PC-9 (cell line): ENCODE data around the gene IL16. TPM values are rescaled to one million over a fixed set of nuclear protein-coding genes. Genes with fewer than 3 reads are reported as not detected.

ENCODE experiments used
- BruUV-seq: library from RNA; stranded (reverse); fragments of 400-500 nt; replicated peaks from 2 replicates; lab custom pipeline; 2021; lab: Mats Ljungman, UMichigan
- CTCF ChIA-PET: fragments of 300-600 bp; sonication (Branson Sonifier 250); formaldehyde crosslinking; loops from one replicate; lab custom pipeline; 2022; ENCODE audit warnings: antibody characterized with exemption; lab: Charles Lee
- POLR2A ChIA-PET: fragments of 300-600 bp; sonication (Branson Sonifier 250); formaldehyde crosslinking; loops from one replicate; lab custom pipeline; 2022; ENCODE audit warnings: antibody characterized with exemption; ENCODE audit not compliant: unreplicated experiment; lab: Charles Lee
- DNase-seq, 2 experiments: peaks; one replicate each; pipeline versions ENCODE4 v3.0.0 to v3.0.0-alpha.2; 2015 to 2022; ENCODE audit warnings: mixed read lengths in 1 of 2
- H2AFZ ChIP-seq: fragments of 200-600 bp; sonication (generic); 2 replicates; pipeline ENCODE4 v1.8.1; 2017; ENCODE audit warnings: antibody characterized with exemption
- H3F3A ChIP-seq: fragments of 200-600 bp; sonication (generic); 2 replicates; pipeline ENCODE4 v1.8.1; 2017; ENCODE audit warnings: antibody characterized with exemption, mild to moderate bottlenecking, low read depth; ENCODE audit not compliant: insufficient read depth
- H3K27ac ChIP-seq: fragments of 200-600 bp; sonication (generic); 2 replicates; pipeline ENCODE4 v1.6.1; 2016; ENCODE audit warnings: mixed run types
- H3K27me3 ChIP-seq: fragments of 200-600 bp; sonication (generic); 2 replicates; pipeline ENCODE4 v1.6.1; 2016; ENCODE audit warnings: low read depth, mixed run types; ENCODE audit not compliant: insufficient read depth
- H3K36me3 ChIP-seq: fragments of 200-600 bp; sonication (generic); 2 replicates; pipeline ENCODE4 v1.6.1; 2016; ENCODE audit warnings: low read depth, mixed run types
- H3K4me1 ChIP-seq: fragments of 200-600 bp; sonication (generic); replicated peaks from 2 replicates; pipeline ENCODE4 v1.6.1; 2016; ENCODE audit warnings: mixed run types; ENCODE audit not compliant: insufficient read depth
- H3K4me2 ChIP-seq: fragments of 200-600 bp; sonication (generic); 2 replicates; pipeline ENCODE4 v1.6.1; 2017; ENCODE audit warnings: mixed run types
- H3K4me3 ChIP-seq: fragments of 200-600 bp; sonication (generic); 2 replicates; pipeline ENCODE4 v1.6.1; 2016; ENCODE audit warnings: mixed run types
- H3K79me2 ChIP-seq: fragments of 200-600 bp; sonication (generic); 2 replicates; pipeline ENCODE4 v1.6.1; 2017; ENCODE audit warnings: low read depth, mixed run types
- H3K9me2 ChIP-seq: fragments of 200-600 bp; sonication (generic); 2 replicates; pipeline ENCODE4 v1.8.1; 2017; ENCODE audit warnings: mild to moderate bottlenecking; ENCODE audit not compliant: insufficient read depth
- H3K9me3 ChIP-seq: fragments of 200-600 bp; sonication (generic); 2 replicates; pipeline ENCODE4 v1.8.1; 2016; ENCODE audit warnings: low read depth; ENCODE audit not compliant: insufficient read depth
- H4K20me1 ChIP-seq: fragments of 200-600 bp; sonication (generic); 2 replicates; pipeline ENCODE4 v1.8.1; 2017; ENCODE audit not compliant: insufficient read depth
- CTCF ChIP-seq: fragments of 200-600 bp; sonication (generic); conservative IDR thresholded peaks from 2 replicates; pipeline ENCODE4 v1.6.1; 2017; ENCODE audit warnings: mixed run types, antibody characterized with exemption, mild to moderate bottlenecking, moderate library complexity
- EZH2 ChIP-seq: fragments of 200-600 bp; sonication (generic); IDR thresholded peaks from 2 replicates; pipeline ENCODE4 v1.8.0; 2017; ENCODE audit warnings: antibody characterized with exemption, low read depth
- intact Hi-C: fragments of 100-400 bp; cut with micrococcal nuclease; formaldehyde crosslinking; loops from one replicate; pipeline ENCODE4 v1.10.0; 2022; ENCODE audit not compliant: unreplicated experiment
- total RNA-seq: library from RNA; stranded (reverse); gene quantifications from 2 replicates; pipeline ENCODE4 v1.2.3, GENCODE V29; 2021

The IL16 gene
- total RNA-seq, 1 experiment from 2014 or later: 0.50 TPM

- no TSS peak for BruUV-seq
- Histone ChIP-seq H3K27ac (no peak overlapping the region), H3K4me2 (no peak overlapping the region), H3K36me3 (no peaks in the 10 kb centered on the region), H3F3A (no peaks in the 10 kb centered on the region), H3K4me3 (no peak overlapping the region), H3K9me2 (no peaks in the 10 kb centered on the region), H4K20me1 (no peaks in the 10 kb centered on the region), H3K79me2 (no peaks in the 10 kb centered on the region), H2AFZ (no peak overlapping the region), H3K4me1 (no peaks in the 10 kb centered on the region), H3K27me3 (peaks cover 38% of the 10 kb centered on the region), H3K9me3 (no peaks in the 10 kb centered on the region)
- DNase-seq: no peak
- intact Hi-C loops: no loop called here
- ChIA-PET POLR2A (no interaction called here), CTCF (no interaction called here)
- TF ChIP-seq CTCF (no peak), EZH2 (no peak)
These were observed 99.5 kb downstream of the IL16 start for GRCh38 chr15:81296186-81296585.

DNA sequence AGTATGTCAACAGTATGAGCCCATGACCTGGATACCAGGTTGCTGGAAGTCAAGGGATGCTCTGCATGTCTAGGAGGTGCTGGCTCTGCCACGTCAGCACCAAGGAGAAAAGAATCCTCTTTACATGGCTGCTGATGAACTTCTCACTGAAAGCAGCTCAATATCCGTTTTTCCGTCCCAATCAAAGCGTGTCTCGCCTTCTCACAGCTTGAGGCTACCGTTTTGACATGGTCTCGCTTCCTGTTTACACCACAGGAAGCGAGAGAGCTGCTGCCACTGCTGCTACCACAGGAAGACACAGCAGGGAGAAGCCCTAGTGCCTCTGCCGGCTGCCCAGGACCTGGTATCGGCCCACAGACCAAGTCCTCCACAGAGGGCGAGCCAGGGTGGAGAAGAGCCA lies 100.0 kb downstream of the IL16 start:
- TF ChIP-seq EZH2: no peak
- TF ChIP-seq CTCF: no peak
- Histone ChIP-seq H3K36me3 (no peaks in the 10 kb centered on the region), H3K27ac (no peak overlapping the region), H3F3A (no peaks in the 10 kb centered on the region), H3K4me2 (no peak overlapping the region), H3K27me3 (peaks cover 34% of the 10 kb centered on the region), H3K9me3 (no peaks in the 10 kb centered on the region), H3K4me3 (no peak overlapping the region), H3K79me2 (no peaks in the 10 kb centered on the region), H3K9me2 (no peaks in the 10 kb centered on the region), H4K20me1 (no peaks in the 10 kb centered on the region), H3K4me1 (no peaks in the 10 kb centered on the region), H2AFZ (no peak overlapping the region)
- intact Hi-C loops: no loop called here
- POLR2A ChIA-PET: no interaction called here
- no TSS peak for BruUV-seq
- CTCF ChIA-PET: no interaction called here
- DNase-seq: no peak

DNA sequence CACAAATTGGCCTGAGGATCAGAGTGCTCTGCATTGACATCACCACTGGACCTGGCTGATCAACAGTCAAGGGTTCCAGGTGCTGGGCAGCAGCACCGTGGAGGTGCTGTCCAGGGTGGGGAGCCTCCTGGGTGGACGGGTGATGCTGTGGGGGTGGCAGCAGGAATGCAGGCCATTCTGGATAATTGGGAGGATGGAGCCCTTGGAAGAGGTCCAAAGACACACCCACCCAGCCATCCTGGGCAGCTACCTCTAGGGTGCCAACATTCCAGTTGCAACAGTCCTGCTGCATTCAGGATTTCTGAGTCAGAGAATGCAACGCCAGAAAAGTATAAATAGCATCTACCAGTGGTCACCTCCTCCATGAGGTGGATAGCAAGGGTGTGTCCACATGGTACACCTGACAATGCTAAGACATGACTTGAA lies 100.5 kb downstream of the IL16 start:
- peak; percentile 56 to 79 for DNase-seq
- Histone ChIP-seq H3K9me2 (no peaks in the 10 kb centered on the region), H3K4me1 (no peaks in the 10 kb centered on the region), H3K27me3 (peaks cover 30% of the 10 kb centered on the region), H2AFZ (no peak overlapping the region), H3K36me3 (no peaks in the 10 kb centered on the region), H3F3A (no peaks in the 10 kb centered on the region), H3K27ac (no peak overlapping the region), H3K4me2 (peak overlapping the region; percentile 23; the same call in 1 of the 2 replicates), H3K4me3 (no peak overlapping the region), H3K79me2 (no peaks in the 10 kb centered on the region), H4K20me1 (no peaks in the 10 kb centered on the region), H3K9me3 (no peaks in the 10 kb centered on the region)
- intact Hi-C loops: no loop called here
- CTCF ChIA-PET: no interaction called here
- POLR2A ChIA-PET: no interaction called here
- TF ChIP-seq EZH2 (no peak), CTCF (no peak)
- no TSS peak for BruUV-seq
